HG02588 (cell line): ENCODE data around the gene IQGAP3.

ENCODE experiments used
- ATAC-seq: cut with Tn5 transposase; IDR thresholded peaks from one replicate; pipeline ENCODE4 v1.9.1; 2021; ENCODE audit warnings: mild to moderate bottlenecking, moderate library complexity; ENCODE audit not compliant: unreplicated experiment

IQGAP3 gene

GRCh38 chr1:156484480-156485058 lies 87.8 kb downstream of the IQGAP3 start:
- no peak for ATAC-seq

GRCh38 chr1:156483397-156483796 lies 89.0 kb downstream of the IQGAP3 start:
- ATAC-seq, result no peak

GRCh38 chr1:156482276-156482675 lies 90.1 kb downstream of the IQGAP3 start:
- ATAC-seq, result no peak

- ATAC-seq, result no peak
These were observed 90.8 kb downstream of the IQGAP3 start for GRCh38 chr1:156481527-156481926.

- ATAC-seq, result no peak
These were observed 91.8 kb downstream of the IQGAP3 start for GRCh38 chr1:156480411-156481192.

GRCh38 chr1:156480016-156480370 lies 92.4 kb downstream of the IQGAP3 start:
- ATAC-seq, result no peak

- ATAC-seq, result no peak
These were observed 93.0 kb downstream of the IQGAP3 start for GRCh38 chr1:156479093-156480015.

GRCh38 chr1:156478250-156478627 lies 94.1 kb downstream of the IQGAP3 start:
- no peak for ATAC-seq

- ATAC-seq, result no peak
These were observed 94.7 kb downstream of the IQGAP3 start for GRCh38 chr1:156477526-156478249.

- no peak for ATAC-seq
These were observed 95.7 kb downstream of the IQGAP3 start for GRCh38 chr1:156476501-156477298.

GRCh38 chr1:156475568-156476500 lies 96.5 kb downstream of the IQGAP3 start:
- ATAC-seq, result no peak
